HT1080 (cell line): ENCODE results near the gene RPL29. TPM values are rescaled to one million over a fixed set of nuclear protein-coding genes. Genes with fewer than 3 reads are reported as not detected.

Experiments used
- DNase-seq: peaks from one replicate; pipeline ENCODE4 v3.0.0-alpha.2; 2015; ENCODE audit warnings: low read depth
- total RNA-seq: library from RNA; depleted of rRNA; stranded (reverse); fragments of >200 nt; shearing (Covaris generic); gene quantifications from 2 replicates; pipeline ENCODE4 v1.2.3, GENCODE V29; 2014

RPL29 gene
- total RNA-seq, 1 experiment from 2014 or later = 1,388 TPM

GRCh38 chr3:51966016-51966415 lies 29.7 kb downstream of the RPL29 start:
- no peak for DNase-seq

- DNase-seq = no peak
Observed at GRCh38 chr3:51964521-51964920, 31.2 kb downstream of the RPL29 start.

GRCh38 chr3:51963951-51964451 lies 31.7 kb downstream of the RPL29 start:
- DNase-seq = no peak

- no peak for DNase-seq
Observed at GRCh38 chr3:51962854-51963530, 32.7 kb downstream of the RPL29 start.

- no peak for DNase-seq
Observed at GRCh38 chr3:51961602-51962569, 33.8 kb downstream of the RPL29 start.

- DNase-seq = no peak
Observed at GRCh38 chr3:51961011-51961410, 34.7 kb downstream of the RPL29 start.

GRCh38 chr3:51960386-51960785 lies 35.3 kb downstream of the RPL29 start:
- DNase-seq = no peak

GRCh38 chr3:51959651-51960050 lies 36.0 kb downstream of the RPL29 start:
- DNase-seq = no peak

GRCh38 chr3:51958603-51959521 lies 36.8 kb downstream of the RPL29 start:
- no peak for DNase-seq

GRCh38 chr3:51957520-51958205 lies 38.0 kb downstream of the RPL29 start:
- DNase-seq = no peak

GRCh38 chr3:51955893-51956770 lies 39.6 kb downstream of the RPL29 start:
- no peak for DNase-seq

- no peak for DNase-seq
Observed at GRCh38 chr3:51955175-51955892, 40.4 kb downstream of the RPL29 start, which contains the start of gene GPR62. Gene GPR62 (plus strand): TSS chr3:51955381. CDS start chr3:51955653, 272 bp downstream.

GRCh38 chr3:51954713-51955112 lies 41.0 kb downstream of the RPL29 start:
- DNase-seq = no peak

- DNase-seq = no peak
Observed at GRCh38 chr3:51954105-51954504, 41.6 kb downstream of the RPL29 start.

- DNase-seq = peak; percentile 89
Observed at GRCh38 chr3:51953445-51953844, 42.2 kb downstream of the RPL29 start.

- DNase-seq = no peak
Observed at GRCh38 chr3:51950899-51951298, 44.8 kb downstream of the RPL29 start.

GRCh38 chr3:51949121-51949520 lies 46.6 kb downstream of the RPL29 start:
- DNase-seq = no peak

GRCh38 chr3:51948016-51948580 lies 47.6 kb downstream of the RPL29 start:
- DNase-seq = no peak
